HG02970 (cell line): ENCODE measurements around the gene HECTD4.
"Not testable (repeated sequence)": the region's sequence is repeated elsewhere in the genome, so short reads cannot be mapped to it uniquely, and the experiment has no call there.

Experiments
- ATAC-seq: cut with Tn5 transposase; IDR thresholded peaks from one replicate; pipeline ENCODE4 v1.9.1; 2021; ENCODE audit warnings: mild to moderate bottlenecking, moderate library complexity, moderate number of reproducible peaks; ENCODE audit not compliant: unreplicated experiment, low FRiP score

The HECTD4 gene

GRCh38 chr12:112275836-112276235 is 106.4 kb downstream of the HECTD4 start:
- ATAC-seq, result no peak

- ATAC-seq, result no peak
These were observed 107.0 kb downstream of the HECTD4 start for GRCh38 chr12:112275207-112275606.

DNA sequence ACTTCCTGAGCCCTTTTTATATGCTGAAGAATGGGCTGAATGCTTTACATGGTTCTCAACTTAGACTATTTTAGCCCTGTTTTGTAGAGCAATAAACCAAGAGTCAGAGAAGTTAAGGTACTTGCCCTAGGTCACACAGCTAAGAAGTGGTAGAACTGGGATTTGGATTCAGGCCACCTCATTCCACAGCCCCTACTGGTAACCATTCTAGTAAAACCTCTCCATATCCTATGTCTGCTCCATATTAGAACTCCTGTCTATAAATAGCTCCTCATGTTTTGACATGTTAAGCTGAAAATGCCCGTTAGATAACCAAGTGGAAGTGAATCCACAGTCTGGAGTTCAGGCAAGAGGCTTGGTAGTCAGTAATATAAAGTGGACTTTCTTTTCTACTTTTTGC is 111.6 kb downstream of the HECTD4 start:
- ATAC-seq, result no peak

- ATAC-seq, result no peak
These were observed 115.8 kb downstream of the HECTD4 start for GRCh38 chr12:112266473-112266872.

- ATAC-seq, result no peak
These were observed 120.7 kb downstream of the HECTD4 start for GRCh38 chr12:112261559-112261958.

GRCh38 chr12:112258926-112259325 is 123.3 kb downstream of the HECTD4 start:
- no peak for ATAC-seq

DNA sequence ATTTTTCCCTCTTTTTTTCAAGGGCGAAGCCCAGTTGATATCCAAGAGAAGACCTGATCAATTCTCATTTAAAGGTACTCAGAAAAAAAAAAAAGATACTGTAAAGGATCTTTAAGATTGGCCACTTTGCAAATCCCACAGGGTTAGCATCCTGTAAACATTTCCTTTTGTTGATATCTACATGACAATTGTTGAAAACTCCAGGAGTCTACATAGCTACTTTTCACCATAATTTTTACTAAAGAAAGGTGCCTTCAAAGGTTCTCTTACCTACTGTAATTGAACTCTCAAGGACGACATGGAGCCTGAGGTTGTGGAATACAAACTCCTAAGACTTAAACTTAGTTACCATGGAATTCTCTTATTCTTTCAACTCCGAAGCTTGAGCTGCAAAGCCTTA is 125.5 kb downstream of the HECTD4 start:
- no peak for ATAC-seq

GRCh38 chr12:112252184-112252583 is 130.0 kb downstream of the HECTD4 start:
- no peak for ATAC-seq

- not testable (repeated sequence) for ATAC-seq
These were observed 137.3 kb downstream of the HECTD4 start for GRCh38 chr12:112244902-112245301.

DNA sequence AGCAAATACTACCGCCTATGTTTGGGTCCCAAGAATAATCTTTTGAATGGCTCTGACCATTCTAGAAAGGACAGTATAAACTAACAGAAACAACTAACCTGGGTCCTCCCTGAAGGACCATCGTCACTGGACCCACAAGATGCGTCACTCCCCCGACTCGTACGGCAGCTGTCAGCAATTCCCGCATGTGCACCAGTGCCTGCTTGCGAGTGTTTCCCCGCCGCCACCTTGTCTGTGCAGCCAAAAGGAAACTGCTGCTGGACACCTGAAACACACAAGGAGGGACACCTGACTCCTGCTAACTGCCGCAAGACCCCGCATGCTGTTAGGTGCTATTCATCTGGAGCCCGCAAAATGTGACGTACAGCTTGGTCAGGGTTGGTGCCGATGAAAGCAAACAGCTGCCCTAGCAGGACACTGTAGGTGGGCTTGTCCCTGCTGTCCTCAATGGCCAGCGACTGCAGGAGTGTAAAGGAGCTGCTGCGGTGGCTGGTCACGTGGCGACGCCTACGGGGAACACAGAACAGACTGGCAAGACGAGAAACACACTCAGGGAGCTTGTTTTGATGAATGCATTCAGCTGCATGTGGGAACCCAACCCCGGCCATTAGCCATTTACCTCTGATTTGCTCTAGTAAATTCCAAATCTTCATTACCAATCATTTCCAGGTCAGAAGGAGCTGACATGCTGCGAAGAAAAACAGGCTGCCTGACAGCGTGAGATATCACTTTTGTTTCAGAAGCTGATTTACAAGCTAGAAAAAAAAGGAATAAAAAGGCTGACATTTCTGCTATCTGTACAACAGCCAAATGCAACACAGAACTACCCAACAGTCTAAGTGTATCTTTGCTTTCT is 138.7 kb downstream of the HECTD4 start:
- no peak for ATAC-seq

DNA sequence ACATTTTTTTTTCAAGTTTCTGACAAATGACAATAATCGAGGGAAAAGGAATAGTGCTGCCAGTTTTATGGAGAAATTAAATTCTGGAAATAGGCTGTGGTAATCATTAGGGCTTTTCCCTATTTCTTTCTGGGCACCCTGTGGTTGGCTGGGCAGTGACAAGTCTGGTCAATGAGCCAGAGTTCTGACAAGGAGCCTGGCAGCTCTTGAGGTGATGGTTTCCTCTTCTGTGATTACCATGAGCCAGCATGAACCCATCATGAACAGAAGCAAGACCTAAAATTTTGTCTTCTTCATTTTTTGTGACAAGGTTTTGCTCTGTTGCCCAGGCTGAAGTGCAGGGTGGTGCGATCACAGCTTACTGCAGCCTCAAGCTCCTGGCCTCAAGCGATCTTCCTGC is 141.1 kb downstream of the HECTD4 start:
- no peak for ATAC-seq

DNA sequence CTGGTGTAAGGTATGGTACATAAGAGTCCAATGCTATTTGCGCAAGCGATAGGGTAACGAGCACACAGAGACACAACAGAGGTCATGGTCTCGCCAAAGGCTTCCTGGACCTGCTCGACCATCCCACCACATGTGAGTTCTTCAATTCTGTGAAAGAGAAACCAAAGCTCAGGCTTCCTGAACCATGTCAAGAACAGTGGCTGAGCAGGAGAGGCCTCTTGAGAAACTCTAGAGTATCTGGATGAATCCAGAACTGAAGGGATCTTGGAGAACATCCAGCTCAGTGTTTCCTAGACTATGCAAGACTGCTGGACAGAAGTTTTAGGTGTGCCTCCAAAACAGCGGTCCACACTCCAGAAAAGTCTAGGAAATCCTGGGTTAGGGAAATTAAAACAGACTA is 142.3 kb downstream of the HECTD4 start:
- ATAC-seq, result no peak

GRCh38 chr12:112239020-112239419 is 143.2 kb downstream of the HECTD4 start:
- ATAC-seq, result no peak

GRCh38 chr12:112238441-112238840 is 143.8 kb downstream of the HECTD4 start:
- no peak for ATAC-seq

- no peak for ATAC-seq
These were observed 145.4 kb downstream of the HECTD4 start for GRCh38 chr12:112236786-112237185.

DNA sequence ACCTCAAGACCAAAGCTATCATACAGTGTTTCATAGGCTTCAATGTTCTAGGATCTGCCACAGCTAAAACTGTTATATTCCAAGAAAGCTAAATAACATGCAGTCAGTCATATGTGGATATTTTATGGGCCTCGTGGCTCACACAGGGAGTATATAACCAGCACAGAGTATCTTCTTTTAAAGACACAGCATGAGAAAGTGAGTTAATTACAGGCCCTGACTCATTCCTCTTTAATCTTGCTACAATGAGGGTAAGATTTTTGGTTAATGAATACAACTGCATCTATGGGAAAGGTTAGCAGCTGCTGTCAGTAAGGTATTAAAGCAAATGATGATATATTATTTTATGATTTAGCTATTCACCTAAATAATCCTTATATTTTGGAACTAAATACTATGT is 145.8 kb downstream of the HECTD4 start:
- ATAC-seq, result no peak

- no peak for ATAC-seq
These were observed 147.9 kb downstream of the HECTD4 start for GRCh38 chr12:112234303-112234702.

DNA sequence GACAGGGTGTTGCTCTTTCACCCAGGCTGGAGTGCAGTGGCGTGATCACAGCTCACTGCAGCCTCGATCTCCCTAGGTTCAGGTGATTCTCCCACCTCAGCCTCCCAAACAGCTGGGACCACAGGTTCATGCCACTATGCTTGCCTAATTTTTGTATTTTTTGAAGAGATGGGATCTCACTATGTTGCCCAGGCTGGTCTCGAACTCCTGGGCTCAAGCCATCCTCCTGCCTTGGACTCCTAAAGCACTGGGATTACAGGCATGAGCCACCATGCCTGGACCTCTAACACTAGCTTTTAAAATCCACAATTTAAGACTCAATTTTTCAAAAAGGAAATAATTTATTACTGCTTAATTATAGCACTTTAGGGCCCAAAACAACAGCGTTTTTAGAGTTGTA is 149.0 kb downstream of the HECTD4 start:
- no peak for ATAC-seq

DNA sequence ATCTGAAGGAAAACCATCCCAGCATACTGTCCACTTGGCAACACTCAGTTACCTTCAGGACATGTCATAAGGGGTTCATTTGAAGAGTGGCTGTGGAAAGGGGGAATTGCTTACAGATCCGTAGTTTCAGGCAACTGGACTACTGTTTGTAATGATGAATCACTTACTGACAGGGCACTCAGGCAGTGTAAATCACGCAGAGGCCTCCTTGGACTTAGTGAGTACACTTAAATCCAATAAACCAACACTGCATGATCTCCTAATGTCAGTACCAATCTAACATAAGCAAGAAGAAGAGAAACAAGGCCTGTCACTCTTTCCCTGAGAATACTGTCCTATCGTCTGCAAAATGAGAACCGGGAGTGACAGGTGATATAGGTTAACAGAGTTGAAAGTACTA is 152.1 kb downstream of the HECTD4 start:
- ATAC-seq, result no peak

- ATAC-seq, result no peak
These were observed 155.5 kb downstream of the HECTD4 start for GRCh38 chr12:112226768-112227167.

- ATAC-seq, result not testable (repeated sequence)
These were observed 161.6 kb downstream of the HECTD4 start for GRCh38 chr12:112220628-112221027.

- no peak for ATAC-seq
These were observed 163.0 kb downstream of the HECTD4 start for GRCh38 chr12:112219195-112219594.
